Esophagus (tissue), 2 donors: Measurements from ENCODE around the gene SEPTIN1. TPM values are rescaled to one million over a fixed set of nuclear protein-coding genes. Genes with fewer than 3 reads are reported as not detected.

ENCODE experiments used
- H3K27ac ChIP-seq, 2 donors: one replicate each; pipeline ENCODE4 v1.5.1; 2013; ENCODE audit warnings: low read depth in 2 of 2, mild to moderate bottlenecking in 2 of 2, inconsistent platforms in 1 of 2, low read length in 1 of 2, moderate library complexity in 1 of 2
- H3K27me3 ChIP-seq, 2 donors: one replicate each; pipeline ENCODE4 v1.6.1; 2013; ENCODE audit warnings: low read length in 2 of 2, control low read depth in 1 of 2, mild to moderate bottlenecking in 1 of 2; ENCODE audit not compliant: insufficient read depth in 2 of 2, control insufficient read depth in 1 of 2
- H3K36me3 ChIP-seq, 2 donors: one replicate each; pipeline ENCODE4 v1.6.1; 2013; ENCODE audit warnings: low read length in 1 of 2; ENCODE audit not compliant: control insufficient read depth in 2 of 2, insufficient read depth in 2 of 2
- H3K4me1 ChIP-seq, 2 donors: one replicate each; pipeline ENCODE4 v1.6.1; 2013; ENCODE audit warnings: low read length in 1 of 2; ENCODE audit not compliant: control insufficient read depth in 2 of 2, insufficient read depth in 2 of 2
- H3K4me3 ChIP-seq, 2 donors: one replicate each; pipeline ENCODE4 v1.5.1; 2013; ENCODE audit warnings: low read length in 2 of 2, mild to moderate bottlenecking in 2 of 2, low read depth in 1 of 2, moderate library complexity in 1 of 2
- H3K9me3 ChIP-seq, 2 donors: one replicate each; pipeline ENCODE4 v1.6.1; 2013; ENCODE audit warnings: mild to moderate bottlenecking in 2 of 2, low read depth in 1 of 2, low read length in 1 of 2, moderate library complexity in 1 of 2; ENCODE audit not compliant: control insufficient read depth in 2 of 2, insufficient read depth in 1 of 2
- WGBS, 2 donors: extraction: QIAGEN DNeasy Blood & Tissue Kit; methylation state at CpG; one replicate each; pipeline ENCODE4 v1.1.7; 2013; 5-methylcytosine and 5-hydroxymethylcytosine counted together
- polyA plus RNA-seq, 2 donors: library from polyadenylated mRNA; stranded (reverse); fragments of 200-250 nt; gene quantifications; one replicate each; pipeline ENCODE4 v1.2.3, GENCODE V29; 2013
- donor health status: healthy with polysubstance abuse.
- donor health status: Bipolar disorder and iron deficiency.

SEPTIN1 gene
- polyA plus RNA-seq, 2 donors = 3.5 to 6.8 TPM

DNA sequence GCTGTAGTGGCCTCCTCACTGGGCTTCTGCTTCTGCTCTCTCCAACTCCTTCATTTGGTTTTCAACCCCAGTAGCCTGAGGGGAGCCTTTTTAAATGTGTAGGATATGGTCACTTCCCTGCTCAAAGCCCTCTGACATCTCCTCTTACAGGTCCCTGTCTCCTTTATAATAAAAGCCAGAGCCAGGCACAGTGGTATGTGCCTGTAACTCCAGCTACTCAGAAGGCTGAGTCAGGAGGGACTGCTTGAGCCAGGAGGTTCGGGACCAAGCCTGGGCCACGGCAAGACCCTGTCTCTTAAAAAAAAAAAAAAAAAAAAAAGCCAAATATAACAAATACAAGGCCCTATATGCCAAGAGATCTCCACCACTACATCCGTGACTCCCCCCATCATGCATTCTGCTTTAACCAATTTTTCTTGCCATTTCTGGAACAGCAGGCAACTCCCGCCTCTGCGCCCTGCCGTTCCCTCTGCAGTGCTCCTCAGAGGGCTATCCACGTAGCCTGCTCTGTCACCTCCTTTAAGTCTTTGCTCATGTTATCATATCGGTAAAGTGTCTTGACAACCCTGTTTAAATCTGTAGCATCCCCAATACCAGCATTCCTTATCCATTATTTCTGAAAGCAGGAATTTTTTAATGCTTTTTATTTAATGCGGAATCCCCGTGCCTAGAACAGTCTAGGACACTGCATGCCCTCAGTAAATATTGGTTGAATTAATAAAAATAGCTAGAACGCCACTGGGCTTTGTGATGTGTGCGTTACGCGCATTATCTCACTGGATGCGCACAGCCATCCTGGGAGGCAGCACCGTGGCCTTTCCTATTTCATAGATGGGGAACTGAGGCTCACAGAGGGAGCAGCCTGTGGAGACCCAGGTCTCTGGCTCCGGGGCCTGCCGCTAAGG, 34.5 kb upstream of the SEPTIN1 start:
- H3K4me3 ChIP-seq = peak overlapping the region; percentile 61 to 66
- 58 to 60% methylated on average over 18 of the region's 18 CpGs for WGBS, 2 donors
- no peaks in the 10 kb centered on the region for H3K27me3 ChIP-seq
- peak overlapping the region; percentile 93 to 96 for H3K27ac ChIP-seq
- peaks cover under 1 to 3% of the 10 kb centered on the region in 2 donors for H3K36me3 ChIP-seq
- H3K9me3 ChIP-seq = no peaks in the 10 kb centered on the region
- H3K4me1 ChIP-seq = peaks cover 0 to 5% of the 10 kb centered on the region in 2 donors

DNA sequence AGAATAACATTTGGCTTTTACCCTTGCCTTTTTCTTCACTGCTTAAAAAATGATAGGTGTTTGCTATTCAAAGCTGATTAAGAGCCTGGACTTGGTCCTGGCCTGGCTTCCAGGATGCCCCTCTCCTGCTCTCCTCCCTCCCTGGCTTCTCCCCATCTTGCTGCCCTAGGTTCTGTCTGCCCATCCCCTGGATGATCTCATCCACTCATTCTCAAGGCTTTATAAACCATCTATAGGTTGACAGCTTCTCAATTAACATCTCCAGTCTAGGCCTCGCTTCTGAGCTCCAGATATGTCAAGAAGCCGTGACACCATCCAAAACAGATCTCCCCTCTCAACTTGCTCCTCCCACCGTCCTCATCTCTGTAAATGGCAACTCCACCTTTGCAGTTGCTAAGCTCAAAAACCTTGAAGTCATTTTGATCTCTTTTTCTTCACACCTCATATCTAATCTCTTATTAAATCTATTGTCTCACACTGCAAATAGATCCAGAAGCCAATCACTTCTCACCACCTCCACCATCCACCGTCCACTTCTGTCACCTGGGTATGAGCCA, 33.8 kb upstream of the SEPTIN1 start:
- no peaks in the 10 kb centered on the region for H3K9me3 ChIP-seq
- no peak overlapping the region for H3K27ac ChIP-seq
- peaks cover 0 to 5% of the 10 kb centered on the region in 2 donors for H3K4me1 ChIP-seq
- no peaks in the 10 kb centered on the region for H3K27me3 ChIP-seq
- no peak overlapping the region for H3K4me3 ChIP-seq
- H3K36me3 ChIP-seq = peaks cover 0 to 9% of the 10 kb centered on the region in 2 donors
- WGBS, 2 donors = 89 to 91% methylated on average over 4 of the region's 4 CpGs

DNA sequence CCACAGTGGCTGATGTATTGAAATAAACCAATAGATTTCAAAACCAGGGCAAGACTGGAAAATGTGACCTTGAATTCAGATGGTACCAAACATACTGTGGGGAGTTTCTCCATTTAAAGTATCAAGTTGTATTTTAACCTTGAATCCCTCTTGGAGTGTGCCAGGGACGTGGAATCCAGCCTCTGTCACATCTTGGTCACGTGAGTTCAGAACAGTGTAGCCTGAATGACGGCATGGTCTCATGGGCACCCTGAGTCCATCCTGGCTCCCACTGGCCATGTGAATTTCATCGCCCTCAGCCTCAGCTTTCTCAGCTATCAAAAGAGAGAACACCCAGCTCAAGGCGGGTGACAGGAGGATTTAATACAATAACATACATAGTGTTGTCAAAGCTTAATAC, 31.8 kb upstream of the SEPTIN1 start:
- H3K36me3 ChIP-seq = peaks cover 0 to 7% of the 10 kb centered on the region in 2 donors
- H3K27ac ChIP-seq = no peak overlapping the region
- peaks cover 0 to 7% of the 10 kb centered on the region in 2 donors for H3K4me1 ChIP-seq
- H3K27me3 ChIP-seq = no peaks in the 10 kb centered on the region
- no peaks in the 10 kb centered on the region for H3K9me3 ChIP-seq
- no peak overlapping the region for H3K4me3 ChIP-seq
- WGBS, 2 donors = 76 to 78% methylated on average over 5 of the region's 5 CpGs

DNA sequence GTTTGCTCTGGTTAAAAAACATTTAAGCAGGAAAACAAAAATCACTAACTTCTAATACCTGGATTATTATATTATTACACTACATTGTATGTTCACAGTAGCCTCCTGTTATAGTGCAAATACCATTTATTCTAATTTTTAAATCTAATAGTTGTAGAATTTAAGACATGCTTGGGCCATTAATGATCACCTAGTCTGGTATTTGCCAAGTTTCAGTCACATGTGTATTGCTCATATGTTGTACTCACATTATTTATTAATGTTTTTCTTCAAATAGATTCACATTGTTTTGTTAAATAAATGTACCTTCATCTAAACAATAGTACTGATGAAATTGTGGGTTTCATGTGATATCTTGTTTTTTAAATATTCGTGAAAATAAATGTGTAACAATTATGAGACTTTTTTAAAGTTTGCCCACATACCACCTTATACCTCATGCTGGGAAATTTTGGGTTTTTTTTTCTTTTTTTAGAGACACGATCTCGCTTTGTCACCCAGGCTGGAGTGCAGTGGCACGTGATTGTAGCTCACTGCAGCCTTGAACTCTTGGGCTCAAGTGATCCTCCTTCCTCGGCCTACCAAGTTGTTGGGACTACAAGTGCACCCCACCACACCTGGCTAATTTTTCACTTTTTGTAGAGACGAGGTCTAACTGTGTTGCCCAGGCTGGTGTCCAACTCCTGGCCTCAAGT, 30.9 kb upstream of the SEPTIN1 start:
- Histone ChIP-seq H3K36me3 (peaks cover 0 to 7% of the 10 kb centered on the region in 2 donors), H3K9me3 (no peaks in the 10 kb centered on the region), H3K27ac (no peak overlapping the region), H3K4me3 (no peak overlapping the region), H3K4me1 (peaks cover 0 to 6% of the 10 kb centered on the region in 2 donors), H3K27me3 (no peaks in the 10 kb centered on the region)
- WGBS, 2 donors = 81 to 83% methylated on average over 6 of the region's 6 CpGs

DNA sequence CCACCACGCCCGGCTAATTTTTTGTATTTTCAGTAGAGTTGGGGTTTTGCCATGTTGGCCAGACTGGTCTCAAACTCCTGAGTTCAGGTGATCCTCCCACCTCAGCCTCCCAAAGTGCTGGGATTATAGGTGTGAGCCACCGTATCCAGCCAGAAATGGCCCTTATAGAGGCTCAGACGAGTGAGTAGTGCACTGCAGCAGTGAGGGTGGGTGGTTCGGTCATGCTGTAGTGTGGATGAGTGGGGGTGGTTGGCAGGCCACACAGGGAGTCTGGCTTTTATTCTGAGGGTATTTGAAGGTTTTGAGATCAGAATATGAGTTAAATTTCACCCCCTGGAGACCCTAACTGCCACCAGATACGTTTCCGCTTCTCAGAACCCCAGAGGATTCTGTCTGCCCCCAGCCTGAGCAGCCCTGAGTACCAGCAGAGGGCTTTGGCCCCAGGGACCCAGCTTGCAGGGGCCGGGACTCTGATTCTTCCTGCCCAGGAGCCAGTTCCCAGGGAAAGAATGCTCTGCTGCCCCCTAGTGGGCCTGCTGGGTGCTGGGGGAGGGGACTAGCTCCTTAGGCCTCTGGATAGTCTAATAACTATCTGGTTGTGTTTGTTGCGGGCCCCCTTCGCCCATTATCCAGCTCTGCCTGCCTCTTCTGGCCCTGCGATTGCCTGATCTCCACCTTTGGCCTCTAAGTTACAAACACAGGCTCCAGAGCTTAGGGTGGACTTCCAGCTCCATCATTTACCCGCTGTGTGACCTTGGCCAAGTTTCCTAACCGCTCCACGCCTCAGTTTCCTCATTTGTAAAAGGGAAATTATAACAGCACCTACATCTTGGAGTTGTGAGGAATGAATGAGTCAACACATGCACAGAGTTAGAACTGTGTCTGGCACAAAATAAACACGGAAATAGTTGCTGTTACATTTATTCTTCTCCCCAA, 27.0 kb upstream of the SEPTIN1 start:
- Histone ChIP-seq H3K4me1 (peaks cover 2 to 3% of the 10 kb centered on the region in 2 donors), H3K27ac (peak overlapping the region; percentile 8 to 33), H3K4me3 (no peak overlapping the region), H3K27me3 (no peaks in the 10 kb centered on the region), H3K36me3 (peaks cover 0 to 7% of the 10 kb centered on the region in 2 donors), H3K9me3 (no peaks in the 10 kb centered on the region)
- 39 to 41% methylated on average over 15 of the region's 15 CpGs for WGBS, 2 donors

DNA sequence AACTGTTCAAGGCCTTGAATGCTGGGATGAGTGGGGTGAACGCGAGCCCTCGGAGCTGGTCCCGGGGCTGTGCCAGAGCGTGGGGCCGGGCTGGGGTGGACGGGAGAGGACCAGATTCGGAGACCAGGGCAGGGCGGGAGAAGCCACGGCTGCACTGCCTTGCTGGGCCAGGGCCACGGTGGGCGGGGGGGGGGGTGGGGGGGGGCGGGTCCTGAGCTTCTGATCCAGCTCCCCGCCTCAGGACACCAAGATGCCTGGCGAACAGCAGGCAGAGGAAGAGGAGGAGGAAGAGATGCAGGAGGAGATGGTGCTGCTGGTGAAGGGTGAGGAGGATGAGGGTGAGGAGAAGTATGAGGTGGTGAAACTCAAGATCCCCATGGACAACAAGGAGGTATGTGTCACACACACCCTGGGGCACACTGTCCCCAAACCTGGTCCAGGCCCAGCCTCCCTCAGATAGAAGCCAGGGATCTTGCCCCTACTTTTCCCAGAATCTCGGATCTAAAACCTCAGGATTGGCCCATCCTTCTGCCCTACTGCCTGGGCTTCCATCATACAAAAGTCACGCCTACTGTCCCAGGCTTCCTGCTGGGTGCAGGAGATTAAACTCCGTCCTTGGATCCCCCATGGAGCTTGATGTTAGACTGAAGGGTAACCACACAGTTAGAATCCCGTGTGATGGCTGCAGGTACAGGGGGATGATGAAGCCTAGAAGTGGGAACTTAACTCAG, 25.6 kb upstream of the SEPTIN1 start:
- Histone ChIP-seq H3K27me3 (no peaks in the 10 kb centered on the region), H3K4me1 (peaks cover 2 to 3% of the 10 kb centered on the region in 2 donors), H3K9me3 (no peaks in the 10 kb centered on the region), H3K27ac (peak overlapping the region; percentile 89 to 90), H3K4me3 (peak overlapping the region; percentile 57 to 68), H3K36me3 (peaks cover 0 to 6% of the 10 kb centered on the region in 2 donors)
- WGBS, 2 donors = 8 to 29% methylated on average over 6 to 17 of the region's 19 CpGs

DNA sequence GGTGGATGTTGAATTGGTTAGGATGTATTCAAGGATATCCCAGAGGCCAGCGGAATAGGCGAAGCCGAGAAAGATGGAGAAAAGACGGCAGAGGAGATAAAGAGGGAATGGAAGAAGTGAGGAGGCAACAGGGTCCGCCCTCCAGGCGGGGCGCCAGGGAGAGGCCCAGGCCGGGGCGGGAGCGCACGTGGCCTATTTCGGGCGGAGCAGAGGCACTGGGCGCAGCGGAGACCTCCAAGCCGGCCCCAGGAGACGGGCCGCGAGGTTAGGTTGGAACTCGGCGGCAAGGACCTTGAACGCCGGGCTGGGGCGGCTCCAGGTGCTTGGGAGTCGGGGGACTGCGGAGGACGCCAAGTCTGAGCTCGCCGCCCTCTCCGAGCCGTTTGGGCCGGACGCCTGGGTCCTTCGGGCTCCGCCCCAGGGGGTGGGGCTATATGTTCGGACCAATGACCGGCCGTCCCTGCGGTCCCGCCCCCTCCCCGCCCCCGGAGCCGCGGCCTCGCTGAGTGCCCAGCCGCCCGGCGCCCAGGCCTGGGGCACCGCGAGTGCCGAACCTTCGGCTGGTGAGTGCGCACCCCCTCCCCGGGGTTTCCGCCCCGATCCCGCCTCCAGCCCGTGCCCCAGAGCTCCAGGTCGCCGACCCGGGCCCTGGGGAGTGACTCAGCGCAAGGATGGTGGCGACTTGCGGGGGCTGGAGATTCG, 24.9 kb upstream of the SEPTIN1 start, which contains the start of gene ZNF771:
ZNF771 (plus strand) TSS at position 505 of the 702 bp plus-strand sequence. CDS start 448 bp downstream, outside the sequence.
- Histone ChIP-seq H3K4me1 (peaks cover 2 to 3% of the 10 kb centered on the region in 2 donors), H3K27me3 (no peaks in the 10 kb centered on the region), H3K4me3 (peak within 1 kb of the TSS; percentile 57 to 68), H3K27ac (peak within 1 kb of the TSS; percentile 89 to 90), H3K9me3 (no peaks in the 10 kb centered on the region), H3K36me3 (peaks cover 0 to 6% of the 10 kb centered on the region in 2 donors)
- 0 to 1% methylated on average over 55 to 65 of the region's 65 CpGs for WGBS, 2 donors

DNA sequence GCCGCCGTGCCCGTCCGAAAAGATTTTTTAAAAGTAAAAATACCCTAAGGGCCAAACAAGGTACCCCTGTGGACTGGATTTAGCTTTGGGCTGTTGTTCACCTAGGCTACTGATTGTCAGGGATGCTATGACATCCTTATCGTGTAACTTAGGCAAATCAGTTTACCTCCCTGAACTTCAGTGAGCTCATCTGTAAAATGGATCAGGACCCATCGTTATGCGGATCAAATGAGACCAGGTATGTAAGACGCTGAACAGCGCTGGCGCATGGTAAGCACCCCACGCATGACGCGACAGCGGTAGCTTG, 24.4 kb upstream of the SEPTIN1 start:
- peak overlapping the region; percentile 57 to 68 for H3K4me3 ChIP-seq
- peak overlapping the region; percentile 89 to 90 for H3K27ac ChIP-seq
- H3K27me3 ChIP-seq = no peaks in the 10 kb centered on the region
- peaks cover 2 to 3% of the 10 kb centered on the region in 2 donors for H3K4me1 ChIP-seq
- no peaks in the 10 kb centered on the region for H3K9me3 ChIP-seq
- peaks cover 0 to 6% of the 10 kb centered on the region in 2 donors for H3K36me3 ChIP-seq
- 7 to 11% methylated on average over 14 of the region's 14 CpGs for WGBS, 2 donors
